ENCODE data around the gene SMYD3.

GRCh38 chr1:246497331-246497915 is 9.7 kb downstream of the SMYD3 start:
- TF ChIP-seq CTCF (IDR thresholded peaks at IDR 0.05; ENCODE audit: insufficient read depth, low read depth, low read length) (peak; percentile 80), EZH2 (IDR thresholded peaks at IDR 0.05; ENCODE audit: insufficient read depth, low read length) (no peak)

Data from astrocyte (in vitro differentiated cells and primary cell).